Inferior parietal cortex (tissue), 1 donor: Measurements from ENCODE around the gene ICAM1.
A peak's percentile ranks its signal among the peaks of the same experiment; 100 is the strongest.

Experiments
- DNase-seq: peaks from one replicate; pipeline ENCODE4 v3.0.0-alpha.2; 2016; ENCODE audit errors: extremely low spot score

ICAM1 gene

DNA sequence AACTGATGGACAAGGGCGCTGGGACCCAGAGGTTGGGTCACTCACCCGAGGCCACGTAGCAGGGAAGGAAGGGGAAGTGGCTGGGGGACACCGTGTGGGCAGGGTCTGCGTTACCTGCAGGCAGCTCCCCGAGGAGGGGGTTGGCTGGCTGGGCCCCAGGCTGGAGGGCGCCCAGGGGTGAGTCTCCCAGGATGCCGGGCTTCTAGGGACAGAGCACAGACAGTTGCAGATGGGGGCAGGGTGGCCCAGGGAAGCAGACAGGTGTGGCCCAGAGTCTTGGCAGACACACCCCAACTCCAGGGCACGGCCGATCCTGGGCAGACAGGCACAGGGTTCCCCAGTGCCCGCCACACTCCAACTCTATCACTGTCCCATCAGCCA, 50.5 kb downstream of the ICAM1 start:
- no peak for DNase-seq

DNA sequence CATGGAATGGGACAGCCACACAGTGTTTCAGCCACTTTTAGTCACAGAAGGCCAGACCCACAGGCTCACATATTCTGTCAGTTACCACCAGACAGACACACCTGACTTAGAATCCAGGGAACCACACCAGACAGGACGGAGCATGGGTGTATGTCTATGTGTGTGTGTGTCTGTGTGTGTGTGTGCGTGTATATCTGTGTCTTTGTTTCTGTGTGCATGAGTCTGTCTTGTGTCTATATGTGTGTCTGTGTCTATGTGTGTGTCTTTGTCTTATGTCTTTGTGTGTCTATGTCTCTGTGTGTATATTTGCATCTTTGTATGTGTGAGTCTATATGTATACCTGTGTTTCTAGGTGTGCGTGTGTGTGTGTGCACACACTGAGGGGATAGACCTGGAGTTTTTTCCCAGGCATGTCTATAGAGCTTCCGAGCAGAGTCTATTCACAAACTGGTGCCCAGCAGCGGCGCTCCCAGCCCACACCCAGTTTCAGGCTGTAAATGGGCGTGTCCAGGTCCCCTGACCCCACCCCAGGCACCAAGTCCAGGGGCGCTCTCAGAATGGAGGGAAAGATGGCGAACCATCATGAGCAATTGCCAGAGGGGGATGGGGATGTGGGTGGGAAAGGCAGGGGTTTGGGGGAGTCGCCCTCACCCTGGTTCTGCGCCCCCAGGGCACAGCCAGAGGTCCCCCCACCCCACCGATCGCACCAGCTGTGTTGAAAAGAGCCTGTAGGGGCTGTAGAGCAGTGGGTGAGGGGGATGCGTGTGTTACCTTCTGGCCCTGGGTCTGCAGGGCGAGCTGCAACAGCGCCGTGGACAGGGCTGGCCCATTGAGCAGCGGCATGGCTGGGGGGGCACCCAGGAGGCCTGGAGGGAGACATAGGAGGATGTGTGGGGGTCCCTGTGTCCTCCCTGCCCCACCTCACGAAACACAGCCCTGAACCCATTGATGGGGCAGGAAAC, 51.2 kb downstream of the ICAM1 start:
- DNase-seq, result no peak

DNA sequence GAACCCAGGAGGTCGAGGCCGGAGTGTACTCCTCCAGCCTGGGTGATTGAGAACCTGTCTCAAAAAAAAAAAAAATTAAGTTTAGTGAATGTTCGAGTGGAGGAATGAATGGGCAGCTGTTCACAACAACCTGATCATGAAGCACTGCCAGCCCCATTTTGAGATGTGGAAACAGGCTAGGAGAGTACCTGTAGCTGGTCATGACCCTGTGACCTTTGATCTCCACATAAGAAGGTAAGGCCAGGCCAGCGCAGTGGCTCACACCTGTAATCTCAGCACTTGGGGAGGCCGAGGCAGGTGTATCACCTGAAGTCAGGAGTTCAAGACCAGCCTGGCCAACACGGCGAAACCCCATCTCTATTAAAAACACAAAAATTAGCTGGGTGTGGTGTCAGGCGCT, 54.8 kb downstream of the ICAM1 start:
- DNase-seq, result no peak

DNA sequence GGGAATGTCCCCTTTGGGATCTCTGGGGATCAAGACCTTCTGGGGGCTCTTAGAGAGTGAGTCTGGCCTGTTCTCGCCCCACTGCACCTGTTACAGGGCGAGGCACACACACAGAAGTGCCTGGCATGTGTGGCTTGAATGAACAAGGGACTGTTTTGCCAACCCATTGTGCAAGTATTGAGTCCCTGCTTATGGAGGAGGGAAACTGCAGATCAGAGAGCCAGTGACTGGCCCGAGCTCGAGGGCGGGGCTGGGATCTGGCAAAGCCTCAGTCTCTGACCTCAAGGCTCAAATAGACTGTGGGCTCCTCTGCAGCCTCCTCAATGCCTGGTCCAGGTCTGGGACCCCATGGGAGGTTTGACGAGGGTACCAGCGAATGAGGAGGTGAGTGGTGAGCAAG, 56.9 kb downstream of the ICAM1 start:
- DNase-seq, result no peak

DNA sequence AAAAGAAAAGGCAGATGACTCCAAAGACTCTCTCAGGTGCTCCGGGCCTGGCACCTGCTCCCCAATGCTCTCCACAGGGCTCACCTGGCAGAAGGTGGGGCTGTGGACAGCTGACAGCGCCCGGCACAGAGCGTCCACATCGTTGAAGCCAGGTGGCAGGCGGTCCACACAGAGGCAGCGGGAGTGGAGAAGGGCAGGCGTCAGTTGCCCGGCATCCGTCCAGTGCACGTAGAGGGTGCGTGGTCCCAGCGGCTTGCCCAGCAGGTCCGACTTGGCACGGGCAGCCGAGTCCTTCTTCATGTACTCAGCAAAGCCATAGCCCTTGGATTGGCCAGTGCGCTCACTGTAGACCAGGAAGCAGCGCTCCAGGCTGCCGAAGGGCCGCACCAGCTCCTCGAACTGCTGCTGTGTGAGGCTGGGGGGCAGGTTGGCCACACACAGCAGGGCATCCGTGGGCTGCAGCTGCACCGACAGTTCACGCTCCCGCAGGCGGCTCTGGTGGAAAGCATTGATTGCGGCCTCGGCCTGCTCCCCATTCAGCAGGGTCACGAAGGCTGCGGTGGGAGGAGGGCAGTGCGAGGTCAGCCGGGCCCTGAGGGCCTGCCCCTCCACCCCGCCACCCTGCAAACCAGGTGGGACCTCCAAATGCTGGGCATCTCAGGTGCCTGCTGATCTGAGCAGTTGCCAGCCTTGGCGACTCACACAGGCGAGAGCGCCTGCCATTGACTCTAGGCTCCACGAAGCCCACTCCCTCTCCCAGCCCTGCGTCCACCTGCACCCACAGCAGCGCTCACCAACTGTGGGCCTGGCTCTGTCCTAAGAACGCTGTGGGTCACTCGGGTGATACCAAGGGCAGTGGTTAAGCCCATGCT, 57.9 kb downstream of the ICAM1 start:
- no peak for DNase-seq

DNA sequence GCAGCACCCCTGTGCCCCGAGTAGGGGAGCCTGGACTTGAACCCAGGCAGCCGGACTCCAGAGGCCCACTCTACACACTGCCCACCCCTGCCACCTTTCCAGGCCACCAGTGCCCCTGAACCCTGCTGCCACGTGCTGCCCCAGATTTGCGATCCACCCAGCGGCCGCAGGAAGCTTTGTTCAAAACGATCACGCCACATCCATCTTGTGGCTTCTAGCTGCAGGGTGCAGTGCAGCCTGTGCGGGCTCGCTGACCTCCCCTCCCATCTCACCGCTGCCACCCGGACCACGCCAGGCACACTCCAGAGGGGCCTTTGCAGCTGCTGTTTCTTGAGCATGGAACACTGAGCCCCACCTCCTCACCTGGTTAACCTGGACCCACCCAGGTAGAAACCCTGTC, 58.6 kb downstream of the ICAM1 start:
- DNase-seq, result no peak

DNA sequence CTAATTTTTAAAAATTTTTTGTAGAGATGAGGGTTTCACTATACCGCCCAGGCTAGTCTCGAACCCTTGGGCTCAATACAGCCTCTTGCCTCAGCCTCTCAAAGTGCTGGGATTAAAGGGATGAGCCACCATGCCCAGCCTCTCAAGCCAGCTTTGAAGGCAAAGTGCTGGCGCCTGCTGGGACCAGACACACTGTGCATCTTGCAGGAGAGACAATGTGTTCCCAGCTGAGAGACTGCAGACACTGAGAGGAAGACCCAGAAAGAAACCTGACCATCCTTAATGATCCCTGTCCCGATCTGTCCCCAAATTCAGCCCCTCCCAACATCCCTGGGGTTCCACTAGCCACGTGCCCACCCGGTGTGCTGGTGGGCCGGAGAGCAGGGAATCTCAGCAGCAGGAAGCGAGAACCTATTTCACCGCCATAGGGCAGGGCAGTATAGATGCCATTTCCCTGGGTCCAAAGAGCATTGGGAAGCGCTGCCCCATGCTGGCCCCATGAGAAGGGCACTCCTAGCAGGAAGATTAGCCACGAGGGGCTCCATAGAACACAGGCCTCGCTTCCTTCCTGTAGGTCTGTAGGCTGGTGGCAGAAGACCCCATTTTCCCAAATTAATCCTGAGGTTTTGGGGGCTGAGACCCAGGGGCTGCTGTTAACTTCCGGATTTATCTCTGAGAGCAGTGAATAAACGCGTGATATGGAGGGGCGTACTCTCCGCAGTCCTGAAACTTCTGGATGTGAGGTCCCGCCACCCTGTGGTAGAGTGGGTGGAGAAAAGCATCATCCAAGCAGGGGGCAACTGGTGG, 61.4 kb downstream of the ICAM1 start:
- DNase-seq, result no peak

DNA sequence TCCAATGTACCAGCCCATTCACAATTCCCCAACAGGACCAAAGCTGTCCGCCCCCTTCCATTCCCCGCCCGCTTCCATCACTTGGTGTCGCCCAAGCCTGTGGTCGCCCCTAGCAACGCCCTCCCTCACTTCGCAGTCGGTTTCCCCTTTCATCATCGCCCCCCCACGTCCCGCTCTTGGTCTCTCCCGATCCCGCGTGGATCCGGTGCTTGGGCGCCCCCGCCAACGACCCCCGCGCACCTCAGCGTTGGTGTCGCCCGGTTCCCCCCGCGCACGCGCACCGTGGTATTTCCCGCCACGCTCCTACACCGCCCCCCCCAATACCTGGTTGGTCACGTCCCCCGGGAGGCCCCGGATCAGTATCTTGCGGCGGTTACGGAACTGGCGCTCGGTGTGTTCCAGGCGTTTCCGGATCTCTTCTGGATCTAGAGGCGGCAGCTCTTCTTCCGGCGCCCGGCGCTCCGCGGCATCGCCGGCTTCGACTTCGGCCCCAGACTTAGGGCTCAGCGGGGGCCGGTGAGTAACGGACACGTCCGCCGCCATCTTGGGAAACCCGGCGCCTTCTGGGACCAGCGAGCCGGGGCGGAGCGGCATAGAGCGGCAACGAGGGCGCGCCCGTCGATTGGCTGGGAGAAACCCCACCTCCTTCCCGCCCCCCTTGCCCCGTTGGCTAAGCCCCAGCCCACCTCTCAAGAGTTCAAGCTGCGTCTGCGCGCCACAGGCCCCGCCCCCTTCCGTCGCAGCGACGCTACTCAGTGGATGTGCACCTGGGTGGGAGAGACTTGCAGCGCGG, 62.2 kb downstream of the ICAM1 start, which contains the start of gene RAVER1:
Gene RAVER1, minus strand, starts transcription at position 565 of the 793 bp plus-strand sequence. Its CDS starts 22 bp downstream, at position 543.
- DNase-seq, result peak; percentile 95

DNA sequence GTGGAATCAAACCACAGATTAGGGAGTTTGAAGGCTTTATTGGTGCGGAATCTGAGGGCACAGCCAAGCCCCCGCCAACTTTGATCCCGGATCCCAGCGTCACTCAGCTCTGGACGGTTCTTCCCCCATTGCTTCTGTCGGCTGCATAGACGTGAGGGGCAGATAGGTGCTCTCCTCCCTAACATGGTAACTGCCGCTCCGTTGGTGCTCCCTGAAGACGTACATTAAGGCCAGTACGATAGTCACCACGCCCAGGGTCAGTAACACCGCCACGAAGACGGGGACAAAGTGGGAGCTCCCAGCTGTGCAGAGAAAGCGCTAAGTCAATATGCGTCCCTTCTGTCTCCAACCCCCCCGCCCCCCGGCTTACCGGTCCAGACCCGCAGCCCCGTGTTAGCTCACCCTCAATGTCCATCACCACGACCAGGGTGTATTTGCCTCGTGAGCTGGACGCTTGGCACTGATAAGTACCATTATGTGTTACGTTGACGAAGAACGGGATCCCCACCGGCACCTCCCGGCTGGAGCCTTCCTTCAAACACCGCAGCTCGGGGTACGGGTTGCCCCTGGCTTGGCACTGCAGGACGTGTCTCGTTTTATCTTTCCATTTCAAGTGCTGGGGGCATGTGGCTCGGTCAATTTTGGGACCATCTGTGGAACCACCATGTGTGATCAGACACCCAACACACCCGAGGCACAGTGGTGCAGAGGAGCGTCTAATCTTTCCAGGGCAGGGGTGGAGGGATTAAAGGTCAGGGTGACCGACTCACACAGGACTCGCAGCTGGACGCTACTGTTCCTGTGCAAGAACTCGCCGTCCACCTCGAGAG, 63.1 kb downstream of the ICAM1 start:
- no peak for DNase-seq

DNA sequence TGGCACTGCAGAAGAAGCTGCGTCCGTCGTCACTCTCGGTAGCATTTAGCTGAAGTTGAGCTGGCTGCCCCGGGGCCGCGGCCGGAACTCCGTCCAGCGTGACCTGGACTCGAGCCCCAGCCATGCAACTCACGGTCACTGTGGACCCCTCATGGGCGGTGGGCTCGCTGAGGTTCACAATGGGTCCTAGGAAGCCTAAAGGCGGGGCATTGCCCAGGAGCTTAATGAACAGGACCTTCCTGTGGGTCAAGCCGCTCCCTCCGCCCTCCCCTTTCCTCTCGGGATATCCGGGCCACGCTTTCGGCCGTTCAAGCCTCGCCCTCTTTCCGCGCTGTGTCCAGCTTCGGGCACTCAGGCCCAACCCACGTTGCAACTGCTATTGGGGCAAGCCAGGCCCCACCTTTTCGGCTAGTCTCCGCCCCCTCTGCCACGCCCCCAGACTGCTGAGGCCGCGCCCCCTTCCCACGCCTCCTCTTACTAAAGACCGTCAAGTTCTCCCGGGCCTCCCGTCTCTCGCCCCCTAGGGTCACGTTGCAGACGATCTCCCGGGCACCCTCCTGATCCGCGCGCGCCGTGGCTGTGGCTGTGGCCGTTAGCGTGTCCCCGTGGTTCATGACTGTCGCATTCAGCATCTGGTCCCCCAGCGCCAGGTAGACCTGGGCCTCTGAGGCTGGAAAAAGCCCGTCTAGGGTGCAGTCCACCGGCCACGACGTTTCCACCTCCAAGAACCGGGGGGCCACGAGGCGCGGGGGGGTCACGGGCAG, 63.9 kb downstream of the ICAM1 start:
- peak; percentile 63 for DNase-seq

DNA sequence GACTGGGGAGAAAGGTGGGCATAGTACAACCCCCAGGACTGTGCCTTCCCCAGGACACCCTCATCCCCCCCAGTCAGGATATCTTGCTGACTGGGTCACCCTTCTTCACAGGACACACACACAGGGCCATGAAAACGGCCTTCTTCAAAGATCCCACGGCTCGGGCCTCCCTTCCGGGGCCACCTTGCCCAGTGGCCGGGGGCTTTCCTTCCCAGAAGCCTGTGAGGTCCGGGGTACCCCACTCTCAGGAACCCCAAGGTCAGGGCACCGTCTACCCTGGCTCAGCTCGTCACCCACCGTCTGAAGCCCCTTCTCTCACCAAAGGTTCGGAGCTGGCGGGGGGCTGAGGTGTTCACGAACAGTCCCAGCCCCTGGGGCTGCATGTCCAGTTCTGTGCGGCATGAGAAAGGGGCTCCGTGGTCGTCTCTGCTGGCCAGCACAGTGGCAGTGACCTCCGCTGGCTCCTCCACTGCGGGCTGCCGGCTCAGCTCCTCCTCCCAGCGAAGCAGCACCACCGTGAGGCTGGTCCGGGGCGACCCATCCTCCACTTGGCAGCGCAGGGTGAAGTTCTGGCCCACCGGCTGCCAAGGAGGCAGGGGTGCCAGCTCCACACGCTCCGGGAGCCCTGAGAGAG, 64.5 kb downstream of the ICAM1 start:
- no peak for DNase-seq
